KMS-11 (cell line): ENCODE measurements around the gene PIGU.

Experiments used
- H2AFZ ChIP-seq: fragments of 200-600 bp; sonication (generic); 2 replicates; pipeline ENCODE4 v1.6.1; 2016; ENCODE audit warnings: antibody characterized with exemption, mixed run types, low read depth
- H3K27ac ChIP-seq: fragments of 200-600 bp; sonication (generic); 2 replicates; pipeline ENCODE4 v1.6.1; 2016; ENCODE audit warnings: mild to moderate bottlenecking, mixed run types
- H3K27me3 ChIP-seq: fragments of 200-600 bp; sonication (generic); 2 replicates; pipeline ENCODE4 v1.6.1; 2017; ENCODE audit warnings: mild to moderate bottlenecking, low read depth, mixed run types, moderate library complexity; ENCODE audit not compliant: insufficient read depth
- H3K36me3 ChIP-seq: fragments of 200-600 bp; sonication (generic); 2 replicates; pipeline ENCODE4 v1.6.1; 2017; ENCODE audit warnings: mild to moderate bottlenecking, mixed run types; ENCODE audit not compliant: insufficient read depth
- H3K4me1 ChIP-seq: fragments of 200-600 bp; sonication (generic); 2 replicates; pipeline ENCODE4 v1.6.1; 2016; ENCODE audit warnings: mild to moderate bottlenecking, low read depth, mixed run types; ENCODE audit not compliant: poor library complexity, severe bottlenecking
- H3K4me2 ChIP-seq: fragments of 200-600 bp; sonication (generic); 2 replicates; pipeline ENCODE4 v1.7.0; 2016; ENCODE audit warnings: mild to moderate bottlenecking, mixed run types
- H3K4me3 ChIP-seq: fragments of 200-600 bp; sonication (generic); IDR thresholded peaks from 2 replicates; pipeline ENCODE4 v1.6.1; 2017; ENCODE audit warnings: low read depth, low read length, mixed read lengths; ENCODE audit not compliant: insufficient read depth
- H3K79me2 ChIP-seq: fragments of 200-600 bp; sonication (generic); 2 replicates; pipeline ENCODE4 v1.6.1; 2016; ENCODE audit warnings: low read depth, mixed run types; ENCODE audit not compliant: insufficient read depth
- H3K9ac ChIP-seq: fragments of 200-600 bp; sonication (generic); 2 replicates; pipeline ENCODE4 v1.6.1; 2016; ENCODE audit warnings: mild to moderate bottlenecking, mixed run types
- H4K20me1 ChIP-seq: fragments of 200-600 bp; sonication (generic); 2 replicates; pipeline ENCODE4 v1.6.1; 2016; ENCODE audit warnings: mild to moderate bottlenecking, mixed run types; ENCODE audit not compliant: insufficient read depth
- CTCF ChIP-seq: fragments of 200-600 bp; sonication (generic); conservative IDR thresholded peaks from 2 replicates; pipeline ENCODE4 v1.6.1; 2017; ENCODE audit warnings: low read depth, mild to moderate bottlenecking, antibody characterized with exemption, low read length, moderate library complexity, mixed read lengths

Gene PIGU

GRCh38 chr20:34567892-34568865 lies 108.7 kb downstream of the PIGU start:
- H3K27ac ChIP-seq: no peak overlapping the region
- H2AFZ ChIP-seq: no peak overlapping the region
- H3K9ac ChIP-seq: no peak overlapping the region
- peaks cover 11% of the 10 kb centered on the region for H3K4me1 ChIP-seq
- no peak for TF ChIP-seq CTCF
- H3K4me3 ChIP-seq: no peak overlapping the region
- no peaks in the 10 kb centered on the region for H3K79me2 ChIP-seq
- no peaks in the 10 kb centered on the region for H4K20me1 ChIP-seq
- H3K36me3 ChIP-seq: no peaks in the 10 kb centered on the region
- H3K27me3 ChIP-seq: no peaks in the 10 kb centered on the region
- H3K4me2 ChIP-seq: no peak overlapping the region

- peaks cover 11% of the 10 kb centered on the region for H3K4me1 ChIP-seq
- H3K36me3 ChIP-seq: no peaks in the 10 kb centered on the region
- no peak overlapping the region for H3K4me3 ChIP-seq
- H2AFZ ChIP-seq: no peak overlapping the region
- no peaks in the 10 kb centered on the region for H3K27me3 ChIP-seq
- no peak for TF ChIP-seq CTCF
- H3K9ac ChIP-seq: no peak overlapping the region
- H3K4me2 ChIP-seq: no peak overlapping the region
- H3K79me2 ChIP-seq: no peaks in the 10 kb centered on the region
- H4K20me1 ChIP-seq: no peaks in the 10 kb centered on the region
- H3K27ac ChIP-seq: no peak overlapping the region
These were observed 109.7 kb downstream of the PIGU start for GRCh38 chr20:34566978-34567891.

GRCh38 chr20:34564833-34565232 lies 112.1 kb downstream of the PIGU start:
- Histone ChIP-seq H3K36me3 (no peaks in the 10 kb centered on the region), H3K4me3 (no peak overlapping the region)
- no peak for TF ChIP-seq CTCF

GRCh38 chr20:34562641-34563040 lies 114.3 kb downstream of the PIGU start:
- Histone ChIP-seq H3K36me3 (no peaks in the 10 kb centered on the region), H3K27ac (no peak overlapping the region), H3K9ac (no peak overlapping the region)

More at GRCh38 chr20:34564833-34565232, 112.1 kb downstream of the PIGU start:
- Histone ChIP-seq H3K4me1 (peaks cover 11% of the 10 kb centered on the region), H3K27me3 (no peaks in the 10 kb centered on the region), H3K79me2 (no peaks in the 10 kb centered on the region), H3K27ac (no peak overlapping the region), H4K20me1 (no peaks in the 10 kb centered on the region), H2AFZ (no peak overlapping the region), H3K9ac (no peak overlapping the region), H3K4me2 (no peak overlapping the region)

More at GRCh38 chr20:34562641-34563040, 114.3 kb downstream of the PIGU start:
- no peaks in the 10 kb centered on the region for H3K79me2 ChIP-seq
- H2AFZ ChIP-seq: no peak overlapping the region
- no peaks in the 10 kb centered on the region for H4K20me1 ChIP-seq
- H3K4me3 ChIP-seq: no peak overlapping the region
- peaks cover 11% of the 10 kb centered on the region for H3K4me1 ChIP-seq
- TF ChIP-seq CTCF: peak; percentile 45; the same call in 1 of the 2 replicates
- no peak overlapping the region for H3K4me2 ChIP-seq
- H3K27me3 ChIP-seq: no peaks in the 10 kb centered on the region
